AG10803 (cell line): ENCODE data around the gene ZNF500.

Experiments used
- DNase-seq: peaks from one replicate; pipeline ENCODE4 v3.0.0; 2010; ENCODE audit warnings: low read depth
- H3K4me3 ChIP-seq: 2 replicates; pipeline ENCODE4 v1.5.1; 2011; ENCODE audit warnings: mild to moderate bottlenecking, low read length, control low read depth
- TF ChIP-seq, protein P1 (sequence below): conservative IDR thresholded peaks from 2 replicates; pipeline ENCODE4 v1.5.1; 2011; ENCODE audit warnings: mild to moderate bottlenecking, low read length, control low read depth, inconsistent platforms

The ZNF500 gene

DNA sequence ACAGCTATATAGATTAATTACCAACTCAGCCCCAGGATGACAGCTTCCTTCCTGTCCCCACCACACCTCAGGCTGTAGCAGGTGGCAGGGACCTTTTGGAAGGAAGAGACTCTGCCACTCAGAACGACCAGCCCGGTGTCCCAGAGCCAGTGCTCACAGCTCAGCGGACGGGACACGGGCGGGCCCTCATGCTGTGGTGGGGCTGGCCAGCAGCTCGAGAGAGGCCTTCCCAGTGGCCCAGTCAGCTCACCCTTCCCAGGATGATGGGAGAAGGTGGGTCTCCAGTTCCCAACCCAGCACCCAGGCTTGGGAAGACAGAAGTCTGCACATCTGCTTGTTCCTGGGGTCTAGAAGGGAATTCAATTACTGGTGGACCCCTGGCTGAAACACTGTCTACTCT is 63.1 kb downstream of the ZNF500 start:
- H3K4me3 ChIP-seq = no peak overlapping the region
- no peak for DNase-seq
- TF ChIP-seq, protein P1, sequence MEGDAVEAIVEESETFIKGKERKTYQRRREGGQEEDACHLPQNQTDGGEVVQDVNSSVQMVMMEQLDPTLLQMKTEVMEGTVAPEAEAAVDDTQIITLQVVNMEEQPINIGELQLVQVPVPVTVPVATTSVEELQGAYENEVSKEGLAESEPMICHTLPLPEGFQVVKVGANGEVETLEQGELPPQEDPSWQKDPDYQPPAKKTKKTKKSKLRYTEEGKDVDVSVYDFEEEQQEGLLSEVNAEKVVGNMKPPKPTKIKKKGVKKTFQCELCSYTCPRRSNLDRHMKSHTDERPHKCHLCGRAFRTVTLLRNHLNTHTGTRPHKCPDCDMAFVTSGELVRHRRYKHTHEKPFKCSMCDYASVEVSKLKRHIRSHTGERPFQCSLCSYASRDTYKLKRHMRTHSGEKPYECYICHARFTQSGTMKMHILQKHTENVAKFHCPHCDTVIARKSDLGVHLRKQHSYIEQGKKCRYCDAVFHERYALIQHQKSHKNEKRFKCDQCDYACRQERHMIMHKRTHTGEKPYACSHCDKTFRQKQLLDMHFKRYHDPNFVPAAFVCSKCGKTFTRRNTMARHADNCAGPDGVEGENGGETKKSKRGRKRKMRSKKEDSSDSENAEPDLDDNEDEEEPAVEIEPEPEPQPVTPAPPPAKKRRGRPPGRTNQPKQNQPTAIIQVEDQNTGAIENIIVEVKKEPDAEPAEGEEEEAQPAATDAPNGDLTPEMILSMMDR = no peak

DNA sequence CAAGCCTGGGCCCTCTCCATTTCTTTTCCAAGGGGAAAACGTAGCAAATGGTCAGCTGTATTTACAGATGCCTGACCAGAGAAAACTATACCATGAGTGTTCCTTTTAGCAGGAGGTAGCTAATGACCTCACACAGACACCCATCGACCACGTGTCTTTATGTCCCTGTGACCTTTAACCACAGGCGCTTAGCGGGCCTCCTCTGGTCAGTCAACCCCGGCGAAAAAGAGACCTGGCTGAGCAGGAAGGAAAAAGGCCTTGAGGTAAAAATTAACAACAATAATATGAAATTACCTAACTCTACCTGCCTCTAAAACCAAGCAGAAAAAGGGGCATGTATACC is 64.5 kb downstream of the ZNF500 start:
- no peak overlapping the region for H3K4me3 ChIP-seq
- TF ChIP-seq, protein P1 = no peak
- no peak for DNase-seq

DNA sequence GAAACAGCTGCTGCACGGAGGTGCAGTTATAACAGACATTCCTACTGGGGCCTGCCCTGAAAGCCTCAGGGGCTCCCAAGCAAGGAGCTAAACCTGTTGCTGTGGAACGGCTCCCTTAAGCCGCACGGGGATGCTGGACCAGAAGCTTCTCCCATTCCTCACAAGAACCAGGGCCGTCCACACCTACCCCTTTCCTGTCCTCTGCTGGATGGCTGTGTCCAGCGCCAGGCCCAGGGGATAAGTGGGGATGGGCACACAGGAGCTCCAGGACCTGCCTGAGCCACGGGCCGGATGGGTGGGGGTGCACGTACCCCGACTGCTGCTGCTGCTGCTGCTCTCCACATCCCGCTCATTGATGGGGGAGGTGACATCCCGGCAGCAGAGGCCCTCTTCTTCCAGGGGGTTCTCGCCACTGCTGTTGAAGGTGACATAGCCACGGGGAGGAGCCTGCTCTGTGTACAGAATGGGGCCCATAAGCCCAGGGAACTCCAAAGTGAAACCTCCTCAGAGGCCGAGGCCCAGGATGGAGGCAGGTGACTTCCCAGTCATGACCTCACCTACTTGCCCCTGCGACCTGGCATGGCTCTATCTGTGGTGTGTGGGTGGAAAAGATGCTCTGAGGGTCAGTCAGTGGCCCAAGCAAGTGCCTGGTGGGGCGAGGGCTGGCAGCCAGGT is 65.0 kb downstream of the ZNF500 start:
- no peak for DNase-seq
- no peak overlapping the region for H3K4me3 ChIP-seq
- TF ChIP-seq, protein P1 = no peak

DNA sequence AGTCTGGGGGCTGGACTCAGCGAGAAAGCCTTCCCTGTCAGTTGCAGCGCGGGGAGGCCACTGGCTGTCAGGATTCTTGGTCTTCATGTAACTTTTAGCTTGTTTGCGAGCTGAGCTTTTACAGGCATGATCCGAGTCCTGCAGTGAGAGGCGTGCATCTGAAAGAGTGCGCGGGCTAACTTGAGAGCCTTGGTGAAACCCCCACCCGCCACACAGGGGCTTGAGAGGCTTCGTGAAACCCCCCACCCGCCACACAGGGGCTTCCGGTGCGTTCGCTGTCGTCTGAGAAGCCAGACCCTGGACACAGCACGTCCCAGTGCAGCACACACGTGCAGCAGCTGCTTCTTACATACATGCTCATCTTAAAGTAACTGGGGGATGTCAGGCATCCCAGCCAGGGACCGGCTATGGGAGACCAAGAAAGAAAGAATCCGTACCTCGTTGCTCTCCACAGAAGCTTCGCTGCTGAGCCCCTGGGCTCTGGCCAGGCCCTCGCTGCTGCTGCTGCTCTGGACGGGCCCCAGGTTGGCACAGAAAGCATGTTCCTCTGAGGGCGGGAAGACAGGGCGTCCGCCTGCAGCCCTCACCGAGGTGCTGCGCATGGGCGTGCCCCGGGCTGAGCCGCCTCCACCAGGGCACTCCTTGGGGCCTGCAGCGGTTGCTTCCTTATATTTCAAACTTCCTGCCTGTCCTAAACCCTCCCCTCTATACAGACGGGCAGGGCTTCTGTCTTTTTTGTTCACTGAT is 65.8 kb downstream of the ZNF500 start:
- no peak overlapping the region for H3K4me3 ChIP-seq
- TF ChIP-seq, protein P1 = no peak
- DNase-seq = no peak

DNA sequence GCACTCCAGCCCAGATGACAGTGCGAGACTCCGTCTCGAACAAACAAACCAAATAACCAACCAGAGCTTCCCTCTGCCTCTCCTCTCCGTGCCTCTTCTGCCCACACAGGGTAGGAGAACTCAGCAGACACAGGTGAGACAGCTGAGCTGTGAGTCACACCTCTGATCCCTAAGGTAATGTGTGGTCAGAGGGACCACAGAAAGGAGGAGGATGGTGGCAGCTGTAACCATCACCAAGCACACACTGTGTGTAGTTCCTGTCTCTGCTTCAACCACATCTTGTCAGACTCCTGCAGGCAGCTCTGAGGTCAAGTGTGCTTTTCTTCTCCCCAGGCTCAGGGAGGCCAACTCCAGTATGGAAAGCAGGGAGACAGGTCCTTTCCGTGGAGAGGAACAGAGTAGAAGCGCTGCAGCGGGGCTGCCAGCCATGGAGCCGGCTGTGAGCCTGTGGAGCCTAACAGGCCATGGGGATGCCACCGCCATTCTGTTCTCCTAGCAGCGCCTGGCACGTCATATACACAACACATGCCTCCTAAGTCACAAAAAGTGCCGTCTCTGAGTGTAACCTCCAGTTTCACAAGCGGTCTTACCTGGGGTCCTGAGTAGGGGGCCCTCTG is 66.5 kb downstream of the ZNF500 start:
- no peak overlapping the region for H3K4me3 ChIP-seq
- TF ChIP-seq, protein P1 = no peak
- DNase-seq = no peak

DNA sequence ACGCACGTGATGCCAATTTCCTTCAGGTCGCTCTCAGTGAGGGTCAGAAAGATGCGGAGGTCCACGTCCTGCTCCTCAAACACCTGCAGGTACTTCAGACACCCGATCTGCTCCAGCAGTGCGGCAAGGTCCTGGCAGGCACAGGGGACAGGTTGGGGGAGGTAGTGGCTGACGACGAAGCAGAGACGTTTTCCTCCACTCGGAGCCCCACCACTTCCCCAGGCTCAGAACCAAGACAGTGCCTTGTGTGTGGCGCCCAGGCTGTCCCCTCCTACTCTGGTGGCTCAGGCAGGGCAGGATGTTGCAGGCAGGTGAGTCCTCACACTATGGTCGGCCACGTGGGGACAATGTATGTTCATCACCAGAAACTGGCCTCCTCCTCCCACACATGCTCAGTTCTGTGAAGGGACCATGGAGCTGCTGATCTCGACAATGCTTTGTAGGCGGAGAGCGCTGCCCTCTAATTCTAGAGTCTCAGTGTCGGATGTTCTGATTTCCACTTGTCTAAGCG is 67.9 kb downstream of the ZNF500 start:
- TF ChIP-seq, protein P1 = no peak
- DNase-seq = no peak
- no peak overlapping the region for H3K4me3 ChIP-seq
